ENCODE measurements around the gene PRTG. TPM values are rescaled to one million over a fixed set of nuclear protein-coding genes. Genes with fewer than 3 reads are reported as not detected.

PRTG gene
- total RNA-seq, 2 donors from 2014 or later, result 0.44 to 3.3 TPM

DNA sequence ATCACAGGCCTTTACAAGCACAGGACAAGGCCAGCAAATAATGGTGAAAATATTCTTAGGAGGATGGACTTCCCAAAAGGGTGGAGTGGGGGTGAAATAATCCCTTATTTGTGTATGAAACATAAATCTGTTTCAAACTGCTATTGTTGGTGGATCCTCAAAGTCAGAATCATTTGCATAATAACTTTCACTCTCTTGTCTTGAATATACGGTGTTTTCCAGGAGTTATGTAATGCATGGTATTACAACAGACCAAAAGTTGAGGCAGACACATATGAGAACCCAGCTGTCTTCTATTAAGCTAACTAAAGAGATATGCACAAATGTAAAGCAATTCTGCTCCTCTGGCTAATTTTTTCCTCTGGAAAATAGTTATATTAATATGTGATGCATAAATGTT is 57.7 kb downstream of the PRTG start:
- no peak for DNase-seq (ENCODE audit: low spot score)
- TF ChIP-seq, protein P1, sequence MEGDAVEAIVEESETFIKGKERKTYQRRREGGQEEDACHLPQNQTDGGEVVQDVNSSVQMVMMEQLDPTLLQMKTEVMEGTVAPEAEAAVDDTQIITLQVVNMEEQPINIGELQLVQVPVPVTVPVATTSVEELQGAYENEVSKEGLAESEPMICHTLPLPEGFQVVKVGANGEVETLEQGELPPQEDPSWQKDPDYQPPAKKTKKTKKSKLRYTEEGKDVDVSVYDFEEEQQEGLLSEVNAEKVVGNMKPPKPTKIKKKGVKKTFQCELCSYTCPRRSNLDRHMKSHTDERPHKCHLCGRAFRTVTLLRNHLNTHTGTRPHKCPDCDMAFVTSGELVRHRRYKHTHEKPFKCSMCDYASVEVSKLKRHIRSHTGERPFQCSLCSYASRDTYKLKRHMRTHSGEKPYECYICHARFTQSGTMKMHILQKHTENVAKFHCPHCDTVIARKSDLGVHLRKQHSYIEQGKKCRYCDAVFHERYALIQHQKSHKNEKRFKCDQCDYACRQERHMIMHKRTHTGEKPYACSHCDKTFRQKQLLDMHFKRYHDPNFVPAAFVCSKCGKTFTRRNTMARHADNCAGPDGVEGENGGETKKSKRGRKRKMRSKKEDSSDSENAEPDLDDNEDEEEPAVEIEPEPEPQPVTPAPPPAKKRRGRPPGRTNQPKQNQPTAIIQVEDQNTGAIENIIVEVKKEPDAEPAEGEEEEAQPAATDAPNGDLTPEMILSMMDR (IDR thresholded peaks at IDR 0.05), result no peak
- Histone ChIP-seq H3K9me3 (no peaks in the 10 kb centered on the region), H3K4me1 (no peaks in the 10 kb centered on the region), H3K27me3 (no peaks in the 10 kb centered on the region), H3K36me3 (no peaks in the 10 kb centered on the region), H3K27ac (no peak overlapping the region), H3K4me3 (no peak overlapping the region)

DNA sequence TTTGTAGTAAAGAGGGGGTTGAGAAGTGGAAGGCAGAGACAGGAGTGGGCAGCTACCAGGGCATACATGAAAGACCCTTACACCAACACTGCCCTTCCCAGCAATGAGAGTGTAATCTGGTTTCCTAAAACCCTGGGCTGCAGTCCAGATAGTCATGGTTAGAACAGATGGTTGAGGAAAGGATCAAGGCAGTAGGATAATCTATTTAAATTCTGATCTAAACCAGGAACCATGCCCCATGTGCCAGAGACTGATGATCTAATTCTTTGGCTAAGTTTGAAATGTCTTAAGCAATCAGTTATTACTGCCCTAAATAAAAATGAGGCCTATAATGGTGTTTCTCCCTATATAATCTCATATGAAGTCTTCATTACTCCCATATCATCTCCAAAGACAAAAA is 59.6 kb downstream of the PRTG start:
- no peak overlapping the region for H3K4me3 ChIP-seq
- no peaks in the 10 kb centered on the region for H3K36me3 ChIP-seq
- DNase-seq (ENCODE audit: low spot score), result no peak
- TF ChIP-seq, protein P1 (IDR thresholded peaks at IDR 0.05), result no peak
- no peaks in the 10 kb centered on the region for H3K27me3 ChIP-seq
- H3K4me1 ChIP-seq, result no peaks in the 10 kb centered on the region
- no peaks in the 10 kb centered on the region for H3K9me3 ChIP-seq
- no peak overlapping the region for H3K27ac ChIP-seq

DNA sequence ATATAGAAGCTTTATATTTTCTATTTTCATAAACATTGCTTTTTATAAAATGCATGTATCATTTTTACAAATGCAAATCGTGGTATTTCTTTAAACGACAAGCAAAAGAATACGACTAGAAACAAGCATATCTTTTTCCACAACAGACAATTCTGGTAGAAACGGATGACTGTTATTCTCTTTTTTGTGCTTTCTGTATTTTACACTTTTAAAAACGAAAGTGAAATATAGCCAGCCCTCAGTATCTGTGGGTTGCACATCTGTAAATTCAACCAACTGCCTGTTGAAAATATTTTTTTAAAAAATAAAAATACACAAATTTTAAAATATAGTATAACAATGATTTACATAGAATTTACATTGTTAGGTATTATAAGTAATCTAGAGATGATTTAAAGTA is 61.3 kb downstream of the PRTG start:
- H3K4me1 ChIP-seq, result no peaks in the 10 kb centered on the region
- TF ChIP-seq, protein P1 (IDR thresholded peaks at IDR 0.05), result no peak
- H3K4me3 ChIP-seq, result no peak overlapping the region
- no peaks in the 10 kb centered on the region for H3K36me3 ChIP-seq
- no peak overlapping the region for H3K27ac ChIP-seq
- H3K27me3 ChIP-seq, result no peaks in the 10 kb centered on the region
- no peak for DNase-seq (ENCODE audit: low spot score)
- no peaks in the 10 kb centered on the region for H3K9me3 ChIP-seq

DNA sequence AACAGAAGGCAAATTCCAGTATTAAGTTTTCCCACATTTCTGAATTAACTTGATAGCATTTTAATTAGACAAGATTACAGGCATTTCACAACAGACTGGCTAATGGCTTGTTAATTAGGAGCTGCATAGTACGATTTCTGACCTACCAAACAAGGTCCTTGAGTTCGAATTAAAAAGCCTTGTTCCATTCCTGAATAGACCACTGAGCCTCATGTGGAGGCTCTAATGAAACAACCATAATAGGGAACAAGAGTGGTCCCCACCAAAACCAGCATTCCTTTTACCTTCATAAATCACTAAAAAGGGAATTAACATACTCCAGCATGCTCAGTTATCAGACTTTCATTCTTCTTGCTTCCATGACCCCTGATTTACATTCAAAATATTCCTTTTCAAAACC is 66.4 kb downstream of the PRTG start:
- Histone ChIP-seq H3K4me1 (no peaks in the 10 kb centered on the region), H3K27me3 (no peaks in the 10 kb centered on the region), H3K4me3 (no peak overlapping the region), H3K9me3 (no peaks in the 10 kb centered on the region), H3K36me3 (no peaks in the 10 kb centered on the region), H3K27ac (no peak overlapping the region)
- TF ChIP-seq, protein P1 (IDR thresholded peaks at IDR 0.05), result no peak
- DNase-seq (ENCODE audit: low spot score), result no peak

DNA sequence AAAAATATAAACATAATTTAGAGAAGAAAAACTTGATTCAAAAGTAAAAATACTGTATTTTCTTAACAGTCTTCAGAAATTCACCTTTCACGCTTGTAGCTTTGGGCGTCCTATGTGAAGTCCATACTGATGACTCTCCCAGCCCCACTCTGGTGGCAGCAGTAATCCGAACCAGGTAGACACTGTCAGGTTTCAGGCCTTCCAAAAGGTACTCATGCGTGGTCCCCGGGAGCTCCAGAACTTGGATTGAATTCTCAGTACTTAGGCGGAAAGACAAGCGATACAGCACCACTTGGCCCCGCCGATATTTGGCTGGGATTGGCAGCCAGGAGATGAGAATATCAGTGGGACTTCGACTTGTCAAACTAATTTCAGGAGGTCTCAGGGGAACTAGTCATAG is 69.7 kb downstream of the PRTG start:
- H3K27ac ChIP-seq, result no peak overlapping the region
- no peak for DNase-seq (ENCODE audit: low spot score)
- TF ChIP-seq, protein P1 (IDR thresholded peaks at IDR 0.05), result no peak
- no peaks in the 10 kb centered on the region for H3K4me1 ChIP-seq
- H3K9me3 ChIP-seq, result no peaks in the 10 kb centered on the region
- no peaks in the 10 kb centered on the region for H3K27me3 ChIP-seq
- H3K4me3 ChIP-seq, result no peak overlapping the region
- H3K36me3 ChIP-seq, result no peaks in the 10 kb centered on the region

DNA sequence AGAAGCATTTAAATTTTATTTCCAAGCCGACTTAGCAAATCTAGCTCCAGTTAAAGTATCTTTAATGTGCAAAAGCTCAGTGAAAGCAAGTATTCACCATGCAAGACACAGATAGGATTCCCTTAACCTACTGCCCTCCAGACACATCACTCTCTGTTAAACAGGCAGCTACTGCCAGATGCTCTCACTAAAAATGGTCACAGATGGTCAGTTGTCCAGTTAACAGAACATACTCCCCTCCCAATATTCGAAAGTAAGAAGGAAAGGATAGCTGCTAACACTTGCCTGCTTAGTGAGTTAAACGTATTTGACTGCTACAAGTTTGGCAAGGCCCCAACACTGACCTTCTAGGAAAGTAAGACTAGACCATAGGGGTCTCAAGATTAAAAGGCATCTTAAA is 73.7 kb downstream of the PRTG start:
- H3K4me1 ChIP-seq, result no peaks in the 10 kb centered on the region
- no peaks in the 10 kb centered on the region for H3K27me3 ChIP-seq
- H3K27ac ChIP-seq, result no peak overlapping the region
- no peaks in the 10 kb centered on the region for H3K36me3 ChIP-seq
- TF ChIP-seq, protein P1 (IDR thresholded peaks at IDR 0.05), result no peak
- no peak overlapping the region for H3K4me3 ChIP-seq
- no peak for DNase-seq (ENCODE audit: low spot score)
- no peaks in the 10 kb centered on the region for H3K9me3 ChIP-seq
